Activated effector memory CD4-positive, alpha-beta T cell treated with Interleukin-2 at 50 U/mL for 16 hours (primary cell): ENCODE measurements around the gene HOXC10.

ENCODE experiments used
- DNase-seq: peaks from one replicate; pipeline ENCODE4 v3.0.0-alpha.2; 2020

HOXC10 gene

DNA sequence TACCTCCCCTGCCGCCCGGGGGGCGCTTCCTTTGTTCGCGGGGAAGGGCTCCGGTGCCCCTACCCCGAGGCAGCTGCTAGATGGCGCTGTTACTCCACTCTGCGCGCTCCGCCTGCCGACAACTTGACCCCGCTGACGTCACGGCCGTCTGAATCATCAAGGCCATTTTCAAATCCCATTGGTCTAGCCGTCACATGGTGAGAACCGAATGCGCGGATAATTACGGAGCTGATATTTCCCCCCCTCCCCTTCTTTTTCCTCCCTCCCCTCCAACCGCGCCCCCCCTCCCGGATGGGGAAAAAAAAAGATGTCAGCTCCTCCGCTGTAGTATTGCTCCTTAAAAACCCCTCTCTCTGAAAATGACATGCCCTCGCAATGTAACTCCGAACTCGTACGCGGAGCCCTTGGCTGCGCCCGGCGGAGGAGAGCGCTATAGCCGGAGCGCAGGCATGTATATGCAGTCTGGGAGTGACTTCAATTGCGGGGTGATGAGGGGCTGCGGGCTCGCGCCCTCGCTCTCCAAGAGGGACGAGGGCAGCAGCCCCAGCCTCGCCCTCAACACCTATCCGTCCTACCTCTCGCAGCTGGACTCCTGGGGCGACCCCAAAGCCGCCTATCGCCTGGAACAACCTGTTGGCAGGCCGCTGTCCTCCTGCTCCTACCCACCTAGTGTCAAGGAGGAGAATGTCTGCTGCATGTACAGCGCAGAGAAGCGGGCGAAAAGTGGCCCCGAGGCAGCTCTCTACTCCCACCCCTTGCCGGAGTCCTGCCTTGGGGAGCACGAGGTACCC, at the start of gene HOXC10:
HOXC10 (plus strand) TSS at position 246 of the 791 bp plus-strand sequence; CDS start at position 360, 114 bp downstream.
- DNase-seq: no peak

GRCh38 chr12:53935383-53936341, 49.3 kb upstream of the HOXC10 start:
- DNase-seq: no peak

DNA sequence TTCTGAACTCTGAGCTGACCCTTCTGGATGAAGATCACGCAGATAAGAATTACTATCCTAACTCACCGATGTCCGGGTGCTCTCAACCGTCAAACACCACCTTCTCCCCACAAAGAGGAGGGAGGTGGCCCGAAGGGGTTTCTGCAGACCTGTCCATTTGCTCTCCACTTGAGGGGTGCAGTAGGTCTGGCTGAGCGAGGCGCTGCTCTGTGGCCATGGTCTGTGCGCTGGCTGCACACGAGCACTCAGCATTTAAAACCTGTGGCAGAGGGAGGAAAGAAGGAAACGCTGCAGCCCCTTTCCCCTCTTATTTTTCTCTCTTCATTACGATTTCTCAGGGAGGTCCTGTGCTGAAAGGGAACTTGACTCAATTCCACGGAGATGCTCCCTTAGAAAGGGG, 47.8 kb upstream of the HOXC10 start:
- no peak for DNase-seq

DNA sequence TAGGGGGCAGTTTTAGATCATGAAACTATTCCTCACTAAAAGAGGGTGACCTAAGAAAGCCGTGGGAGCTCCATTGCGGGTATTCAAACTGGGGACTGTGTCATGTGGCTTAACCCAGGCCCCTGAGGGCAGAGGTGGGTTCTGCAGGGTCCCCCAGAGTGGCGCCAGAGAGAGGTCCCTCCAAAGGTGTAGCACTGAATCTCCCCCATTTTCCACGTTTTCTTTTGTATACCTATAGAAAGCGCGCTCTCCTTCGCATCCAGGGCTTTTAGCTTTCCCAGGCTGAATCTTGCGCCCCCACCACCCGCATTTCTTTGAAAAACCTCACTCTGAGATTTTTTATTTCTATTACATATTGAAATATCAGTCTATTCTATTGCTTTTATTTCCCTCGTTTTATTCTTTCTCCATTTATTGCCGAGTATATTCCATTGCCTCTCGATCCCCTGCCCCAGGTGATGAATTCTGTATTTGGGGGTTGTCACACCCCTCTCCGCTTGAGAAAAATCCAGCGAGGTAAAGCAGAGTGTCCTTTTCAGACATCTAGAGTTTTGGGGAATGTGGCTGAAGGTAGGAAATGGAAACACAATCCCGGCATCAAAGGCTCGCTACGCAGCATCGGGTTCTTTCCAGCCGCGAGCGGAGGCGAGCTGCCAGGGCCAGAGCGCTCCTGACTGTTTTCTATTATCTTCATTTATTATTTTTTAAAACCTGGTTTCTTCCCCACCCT, 47.2 kb upstream of the HOXC10 start:
- no peak for DNase-seq

DNA sequence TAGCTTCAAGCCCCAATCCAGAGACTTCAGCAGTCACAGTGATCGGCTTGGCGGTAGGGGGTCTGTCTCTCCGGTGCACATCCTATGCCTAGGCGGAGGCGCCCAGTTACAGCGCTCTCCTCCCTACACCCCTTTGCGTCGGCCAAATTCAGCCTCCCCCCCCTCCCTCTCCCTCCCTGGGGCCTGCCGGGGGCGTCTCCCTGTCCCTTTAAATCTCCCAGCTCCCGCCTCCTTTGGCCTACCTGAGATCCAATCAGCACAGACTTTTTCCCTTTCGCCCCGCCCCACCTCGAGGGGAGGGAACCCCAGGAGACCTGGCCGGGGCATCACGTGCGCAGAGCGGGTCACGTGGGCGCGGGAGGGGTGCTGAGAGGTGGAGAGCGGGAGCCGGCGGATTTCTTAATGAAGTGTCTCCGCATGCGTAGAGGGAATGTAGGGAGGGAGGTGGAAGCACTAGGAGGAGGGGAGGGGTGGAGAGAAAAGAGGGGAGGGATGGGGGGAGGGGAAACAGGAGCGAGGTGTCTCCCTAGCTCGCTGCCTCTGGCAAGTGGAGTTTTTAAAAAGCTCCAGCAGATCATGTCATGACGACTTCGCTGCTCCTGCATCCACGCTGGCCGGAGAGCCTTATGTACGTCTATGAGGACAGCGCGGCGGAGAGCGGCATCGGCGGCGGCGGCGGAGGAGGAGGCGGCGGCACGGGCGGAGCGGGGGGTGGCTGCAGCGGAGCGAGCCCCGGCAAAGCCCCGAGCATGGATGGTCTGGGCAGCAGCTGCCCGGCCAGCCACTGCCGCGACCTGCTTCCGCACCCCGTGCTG, 46.4 kb upstream of the HOXC10 start, which contains the start of gene HOXC13:
HOXC13 (plus strand) TSS at position 506 of the 815 bp plus-strand sequence; CDS start at position 582, 76 bp downstream.
- no peak for DNase-seq

DNA sequence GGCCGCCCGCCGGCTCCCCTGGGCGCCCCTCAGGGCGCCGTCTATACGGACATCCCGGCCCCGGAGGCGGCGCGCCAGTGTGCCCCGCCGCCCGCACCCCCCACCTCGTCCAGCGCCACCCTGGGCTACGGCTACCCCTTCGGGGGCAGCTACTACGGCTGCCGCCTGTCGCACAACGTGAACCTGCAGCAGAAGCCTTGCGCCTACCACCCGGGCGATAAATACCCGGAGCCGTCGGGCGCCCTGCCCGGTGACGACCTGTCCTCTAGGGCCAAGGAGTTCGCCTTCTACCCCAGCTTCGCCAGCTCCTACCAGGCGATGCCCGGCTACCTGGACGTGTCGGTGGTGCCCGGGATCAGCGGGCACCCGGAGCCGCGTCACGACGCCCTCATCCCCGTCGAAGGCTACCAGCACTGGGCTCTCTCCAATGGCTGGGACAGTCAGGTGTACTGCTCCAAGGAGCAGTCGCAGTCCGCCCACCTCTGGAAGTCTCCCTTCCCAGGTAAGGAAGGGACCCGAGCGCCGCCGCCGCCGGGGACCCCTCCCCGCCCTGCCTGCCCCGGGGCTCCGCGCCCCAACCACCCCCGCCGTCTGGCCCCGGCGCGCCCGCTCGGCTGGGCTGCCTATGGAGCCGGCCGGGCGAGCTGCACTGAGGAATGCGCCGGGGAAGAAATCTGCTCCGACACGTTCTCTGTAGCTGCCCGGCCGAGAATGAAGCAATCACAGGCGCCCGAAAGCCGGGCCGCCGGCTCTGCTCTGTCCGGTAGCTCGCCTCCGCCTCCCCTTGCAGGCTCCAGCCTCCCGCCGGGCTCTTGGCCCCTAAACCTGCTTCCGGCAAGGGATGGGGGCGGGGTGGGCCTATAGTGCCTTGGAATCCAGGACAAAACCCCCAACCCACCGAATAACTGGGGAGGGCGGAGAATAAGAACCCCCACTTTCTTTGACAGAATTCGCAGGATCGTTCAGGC, 45.5 kb upstream of the HOXC10 start:
- DNase-seq: no peak

GRCh38 chr12:53940443-53941014, 44.4 kb upstream of the HOXC10 start:
- DNase-seq: no peak

DNA sequence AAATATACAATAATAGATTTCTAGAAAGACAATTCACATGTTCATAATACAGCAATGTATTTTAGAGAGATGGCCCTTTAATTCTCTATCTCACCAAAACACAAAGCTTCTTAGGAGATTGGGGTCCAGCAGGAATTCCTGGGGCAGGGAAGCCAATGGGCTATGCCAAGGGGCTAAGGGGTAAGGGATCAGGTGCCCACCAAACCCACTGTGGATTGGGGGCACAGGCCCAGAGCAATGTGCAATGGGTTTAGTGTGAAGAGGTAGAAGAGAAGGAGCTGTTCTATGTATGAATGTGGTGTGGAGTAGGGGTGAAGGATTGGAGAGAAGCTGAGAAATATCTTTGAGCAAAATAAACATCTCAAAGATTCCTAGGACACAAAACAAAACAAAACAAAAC, 43.8 kb upstream of the HOXC10 start:
- DNase-seq: no peak

DNA sequence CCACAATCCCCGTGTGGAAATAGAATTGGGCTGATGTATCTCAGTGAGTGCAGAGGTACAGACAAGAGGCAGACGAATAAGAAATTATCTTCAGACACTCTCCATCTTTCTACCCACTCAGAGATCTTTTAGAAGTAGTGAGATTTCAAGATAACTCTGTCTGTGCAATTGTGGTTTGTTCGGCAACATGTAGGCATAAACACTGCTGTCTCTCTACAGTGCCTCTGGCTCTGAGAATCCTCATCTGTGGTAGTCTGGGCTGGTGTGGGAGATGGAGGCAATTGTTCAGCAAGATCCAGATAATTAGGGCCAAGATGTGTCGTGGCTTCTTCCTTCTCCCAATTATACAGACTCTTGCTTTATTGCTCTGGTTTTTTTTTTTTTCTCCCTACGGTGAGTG, 43.2 kb upstream of the HOXC10 start:
- DNase-seq: no peak

DNA sequence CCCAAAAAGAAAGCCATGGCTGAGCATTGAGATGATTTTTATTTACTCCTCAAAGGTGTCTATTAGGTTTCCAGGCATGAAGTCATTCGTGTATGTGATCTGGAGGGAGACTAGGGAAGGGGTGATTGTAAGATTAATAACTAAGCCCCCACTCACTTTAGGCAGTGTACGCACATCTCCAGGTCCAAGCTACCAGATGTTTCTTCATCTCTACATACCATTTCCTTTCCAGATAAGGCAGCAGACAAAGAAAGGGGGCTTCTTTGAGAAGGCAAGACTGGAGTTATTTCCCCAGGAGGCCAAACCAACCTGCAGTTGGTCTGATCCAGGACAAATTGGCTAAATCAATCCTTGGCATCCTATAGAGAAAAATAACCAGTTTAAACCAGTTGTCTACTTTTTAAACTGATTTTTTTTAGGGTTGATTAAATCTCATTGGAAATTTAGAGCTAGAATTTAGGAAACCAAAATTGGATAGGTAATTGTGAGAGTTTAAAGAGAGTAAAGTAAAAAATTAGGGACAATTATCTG, 42.4 kb upstream of the HOXC10 start:
- DNase-seq: no peak

- DNase-seq: no peak
Measured at GRCh38 chr12:53944209-53944608, 40.7 kb upstream of the HOXC10 start.

DNA sequence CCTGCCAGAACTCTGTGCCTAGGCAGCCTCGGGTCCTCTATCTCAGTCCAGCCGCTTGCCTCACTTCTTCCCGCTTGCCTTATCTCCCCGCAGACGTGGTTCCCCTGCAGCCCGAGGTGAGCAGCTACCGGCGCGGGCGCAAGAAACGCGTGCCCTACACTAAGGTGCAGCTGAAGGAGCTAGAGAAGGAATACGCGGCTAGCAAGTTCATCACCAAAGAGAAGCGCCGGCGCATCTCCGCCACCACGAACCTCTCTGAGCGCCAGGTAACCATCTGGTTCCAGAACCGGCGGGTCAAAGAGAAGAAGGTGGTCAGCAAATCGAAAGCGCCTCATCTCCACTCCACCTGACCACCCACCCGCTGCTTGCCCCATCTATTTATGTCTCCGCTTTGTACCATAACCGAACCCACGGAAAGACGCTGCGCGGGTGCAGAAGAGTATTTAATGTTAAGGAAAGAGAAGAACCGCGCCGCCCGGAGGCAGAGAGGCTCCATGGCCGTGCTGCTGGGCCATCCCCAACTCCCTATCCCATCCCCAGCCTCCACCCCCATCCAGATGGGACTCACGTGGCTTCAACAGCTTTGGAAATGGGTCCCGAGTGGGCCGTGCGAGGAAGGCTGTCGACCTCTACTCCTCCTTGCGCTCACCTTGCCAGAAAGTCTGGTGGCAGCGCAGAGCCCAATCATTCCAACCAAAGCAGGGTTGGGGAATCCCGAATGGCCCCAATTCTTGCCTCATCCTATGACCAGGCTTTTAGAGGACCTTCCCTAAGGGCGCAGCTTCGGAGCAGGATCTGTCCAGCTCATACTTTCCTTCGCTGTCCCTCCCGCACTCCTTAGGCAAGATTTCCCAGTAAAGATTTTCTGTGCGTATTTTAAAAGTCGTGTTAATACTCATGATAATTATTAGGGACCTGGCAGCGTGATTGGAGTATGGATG, 39.8 kb upstream of the HOXC10 start:
- DNase-seq: no peak

DNA sequence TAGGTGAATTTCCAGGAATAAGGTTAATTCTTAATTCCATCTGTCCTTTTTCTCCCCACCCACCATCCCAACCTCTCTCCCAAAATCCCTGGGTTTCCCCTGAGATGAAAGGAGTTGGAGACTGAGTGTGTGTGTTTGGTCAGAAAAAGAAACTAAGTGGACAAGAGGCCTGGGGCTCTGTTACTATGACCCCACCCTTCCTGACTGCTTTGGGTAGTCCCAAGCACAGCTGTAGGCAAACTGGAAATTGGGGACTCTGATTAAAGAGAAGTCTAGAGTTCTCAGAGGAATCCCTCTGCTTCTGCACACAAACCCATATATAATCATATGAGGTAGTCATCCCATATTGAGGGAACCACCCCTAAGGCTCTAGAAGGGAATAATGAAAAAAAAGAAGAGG, 37.2 kb upstream of the HOXC10 start:
- no peak for DNase-seq

DNA sequence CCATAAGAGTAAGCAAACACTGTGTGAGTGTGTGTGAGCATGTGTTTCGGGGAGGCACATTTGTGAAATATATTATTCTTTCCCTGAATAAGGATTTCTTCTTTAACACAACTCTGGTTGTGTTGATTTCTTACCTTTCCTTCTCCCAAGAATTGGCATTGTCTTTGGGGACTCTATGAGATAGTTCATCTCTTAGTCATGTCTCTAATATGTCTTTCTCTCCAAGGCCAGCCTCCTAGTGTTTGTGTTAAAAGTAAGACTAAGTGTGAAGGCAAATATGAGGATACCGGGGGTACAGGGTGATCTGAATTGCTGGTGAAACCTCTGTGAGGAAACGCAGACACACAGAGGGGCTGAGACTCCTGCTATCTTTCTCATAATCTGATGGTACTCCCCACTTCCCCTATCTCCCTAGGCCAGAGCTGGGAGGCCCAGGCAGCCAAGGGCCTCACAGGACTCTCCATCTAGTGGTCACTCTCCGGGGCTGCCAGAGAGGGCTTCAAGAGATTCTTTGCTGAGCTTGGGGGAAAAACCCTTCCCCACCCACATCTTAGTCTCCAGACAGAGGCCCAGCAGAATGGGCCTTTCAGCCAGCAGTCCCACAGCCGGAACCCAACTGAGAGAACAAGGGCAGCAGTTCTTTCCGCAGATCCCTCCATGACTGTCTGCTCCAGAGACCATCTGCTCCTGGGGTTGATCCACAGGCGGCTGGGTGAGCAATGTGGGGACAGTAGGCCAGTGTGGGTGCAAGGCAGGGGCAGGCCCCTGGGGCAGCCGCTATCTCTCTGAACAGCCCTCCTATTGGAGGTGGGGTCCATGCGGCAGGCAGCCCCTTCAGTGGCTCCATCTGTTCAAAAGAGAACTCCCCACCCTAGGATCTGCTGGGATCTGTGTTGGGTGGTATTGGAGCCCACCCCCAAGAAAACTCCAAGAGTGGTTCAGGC, 36.0 kb upstream of the HOXC10 start:
- DNase-seq: no peak

GRCh38 chr12:53949631-53950436, 35.1 kb upstream of the HOXC10 start:
- no peak for DNase-seq

GRCh38 chr12:53950437-53950773, 34.5 kb upstream of the HOXC10 start:
- no peak for DNase-seq
